ENCODE data around the gene SCN8A.
A peak's percentile ranks its signal among the peaks of the same experiment; 100 is the strongest.
"Not testable (repeated sequence)": the region's sequence is repeated elsewhere in the genome, so short reads cannot be mapped to it uniquely, and the experiment has no call there.

Gene SCN8A

GRCh38 chr12:51625370-51625769 is 34.3 kb downstream of the SCN8A start:
- DNase-seq, result no peak

GRCh38 chr12:51626115-51626514 is 35.1 kb downstream of the SCN8A start:
- no peak for DNase-seq

GRCh38 chr12:51626629-51627028 is 35.6 kb downstream of the SCN8A start:
- DNase-seq, result no peak

GRCh38 chr12:51630256-51630880 is 39.3 kb downstream of the SCN8A start:
- no peak for DNase-seq

- no peak for DNase-seq
These were observed 40.0 kb downstream of the SCN8A start for GRCh38 chr12:51630986-51631385.

GRCh38 chr12:51631591-51631990 is 40.6 kb downstream of the SCN8A start:
- no peak for DNase-seq

- peak; percentile 68 for DNase-seq
These were observed 41.6 kb downstream of the SCN8A start for GRCh38 chr12:51632623-51633022.

- no peak for DNase-seq
These were observed 44.3 kb downstream of the SCN8A start for GRCh38 chr12:51635346-51635745.

GRCh38 chr12:51636581-51636980 is 45.5 kb downstream of the SCN8A start:
- no peak for DNase-seq

GRCh38 chr12:51636986-51637385 is 46.0 kb downstream of the SCN8A start:
- DNase-seq, result no peak

GRCh38 chr12:51639361-51639760 is 48.3 kb downstream of the SCN8A start:
- no peak for DNase-seq

- no peak for DNase-seq
These were observed 51.3 kb downstream of the SCN8A start for GRCh38 chr12:51642286-51642685.

- DNase-seq, result no peak
These were observed 52.9 kb downstream of the SCN8A start for GRCh38 chr12:51643951-51644350.

GRCh38 chr12:51644691-51645090 is 53.7 kb downstream of the SCN8A start:
- not testable (repeated sequence) for DNase-seq

GRCh38 chr12:51645961-51646360 is 54.9 kb downstream of the SCN8A start:
- DNase-seq, result no peak

GRCh38 chr12:51647647-51648046 is 56.6 kb downstream of the SCN8A start:
- DNase-seq, result no peak

- DNase-seq, result no peak
These were observed 62.4 kb downstream of the SCN8A start for GRCh38 chr12:51653431-51653830.

GRCh38 chr12:51661199-51661598 is 70.2 kb downstream of the SCN8A start:
- no peak for DNase-seq

- DNase-seq, result no peak
These were observed 70.8 kb downstream of the SCN8A start for GRCh38 chr12:51661836-51662235.

GRCh38 chr12:51662728-51663154 is 71.7 kb downstream of the SCN8A start:
- DNase-seq, result no peak

- DNase-seq, result no peak
These were observed 72.4 kb downstream of the SCN8A start for GRCh38 chr12:51663390-51663789.

GRCh38 chr12:51666696-51667095 is 75.7 kb downstream of the SCN8A start:
- no peak for DNase-seq

- DNase-seq, result no peak
These were observed 76.2 kb downstream of the SCN8A start for GRCh38 chr12:51667269-51667668.

- no peak for DNase-seq
These were observed 78.2 kb downstream of the SCN8A start for GRCh38 chr12:51669271-51669670.

- DNase-seq, result no peak
These were observed 79.0 kb downstream of the SCN8A start for GRCh38 chr12:51669996-51670395.

- DNase-seq, result no peak
These were observed 81.3 kb downstream of the SCN8A start for GRCh38 chr12:51672334-51672733.
